HG02943 (cell line): ENCODE results near the gene HYAL3.

ENCODE experiments used
- ATAC-seq: cut with Tn5 transposase; IDR thresholded peaks from one replicate; pipeline ENCODE4 v1.9.1; 2021; ENCODE audit warnings: mild to moderate bottlenecking, low read depth, moderate library complexity; ENCODE audit not compliant: unreplicated experiment

Gene HYAL3, protein sequence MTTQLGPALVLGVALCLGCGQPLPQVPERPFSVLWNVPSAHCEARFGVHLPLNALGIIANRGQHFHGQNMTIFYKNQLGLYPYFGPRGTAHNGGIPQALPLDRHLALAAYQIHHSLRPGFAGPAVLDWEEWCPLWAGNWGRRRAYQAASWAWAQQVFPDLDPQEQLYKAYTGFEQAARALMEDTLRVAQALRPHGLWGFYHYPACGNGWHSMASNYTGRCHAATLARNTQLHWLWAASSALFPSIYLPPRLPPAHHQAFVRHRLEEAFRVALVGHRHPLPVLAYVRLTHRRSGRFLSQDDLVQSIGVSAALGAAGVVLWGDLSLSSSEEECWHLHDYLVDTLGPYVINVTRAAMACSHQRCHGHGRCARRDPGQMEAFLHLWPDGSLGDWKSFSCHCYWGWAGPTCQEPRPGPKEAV

DNA sequence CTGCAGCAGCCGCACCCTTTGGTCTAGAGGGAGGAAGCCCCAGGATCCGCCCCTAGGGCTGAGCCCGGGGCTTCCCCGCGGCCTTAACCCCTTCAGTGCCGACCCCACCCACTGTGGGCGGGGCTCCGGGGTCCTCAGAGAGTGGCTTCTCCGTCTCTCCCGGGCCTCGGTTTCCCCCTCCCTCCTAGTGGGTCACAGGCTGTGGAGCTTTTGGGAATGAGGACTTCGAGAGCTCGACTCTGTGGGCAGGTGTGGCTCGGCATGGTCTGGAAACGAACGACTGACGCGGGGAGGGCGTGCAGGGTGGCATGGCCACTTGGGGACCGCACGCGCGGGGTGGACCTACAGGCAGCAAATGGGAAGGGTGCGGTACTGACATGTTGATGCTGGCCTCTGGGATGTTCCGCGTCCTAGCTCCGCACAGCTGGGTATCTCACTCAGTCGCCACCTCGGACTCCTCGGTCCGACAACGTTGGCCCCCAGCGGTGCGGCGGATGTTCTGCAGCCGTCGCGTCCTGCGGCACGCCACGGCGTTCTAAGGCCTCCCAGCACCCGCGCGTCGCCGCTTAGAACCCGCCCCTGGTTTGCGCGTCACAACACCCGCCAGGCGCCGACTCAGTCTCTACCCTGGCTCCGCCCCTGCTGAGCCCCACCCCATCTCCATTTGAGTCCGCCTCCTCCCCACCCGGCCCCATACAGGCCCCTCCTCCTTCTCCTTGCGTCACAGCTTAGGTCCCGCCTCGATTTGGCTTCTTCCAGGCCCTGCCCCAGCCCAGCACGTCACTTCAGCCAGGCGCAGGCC, at the start of gene HYAL3, which contains the start of gene NAA80:
HYAL3 (minus strand) TSS at position 570 of the 802 bp plus-strand sequence. CDS start 3,803 bp downstream, outside the sequence.
NAA80 (minus strand) TSS at position 570 of the 802 bp plus-strand sequence. CDS start 1,942 bp downstream, outside the sequence.
- peak; percentile 75 for ATAC-seq

DNA sequence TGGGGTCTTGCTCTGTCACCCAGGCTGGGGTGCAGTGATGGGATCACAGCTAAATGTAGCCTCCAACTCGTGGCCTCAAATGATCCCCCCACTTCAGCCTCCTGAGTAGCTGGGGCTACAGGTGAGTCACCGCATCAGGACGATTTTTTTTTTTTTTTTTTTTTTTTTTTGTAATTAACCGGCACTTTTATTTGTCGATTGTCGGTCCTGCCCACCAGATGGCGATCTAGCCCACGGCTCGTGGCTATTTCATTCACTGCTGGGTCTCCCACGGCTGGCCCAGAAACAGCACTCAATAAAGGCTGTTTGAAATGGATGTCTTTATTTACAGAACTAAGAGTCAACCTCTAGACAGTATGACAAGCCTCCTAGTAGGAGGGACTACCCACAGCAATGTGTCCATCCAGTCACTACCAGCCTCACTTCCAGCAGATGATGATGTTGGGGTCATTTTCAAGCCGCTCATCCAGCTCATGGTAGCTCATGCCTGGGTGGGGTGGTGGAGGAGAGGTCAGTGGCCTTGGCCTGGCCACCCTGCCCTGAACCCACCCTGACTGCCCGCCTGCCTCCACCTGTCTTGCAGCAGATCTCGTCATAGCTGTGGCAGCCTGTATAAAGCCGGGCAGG, 48.1 kb upstream of the HYAL3 start:
- ATAC-seq, result no peak

DNA sequence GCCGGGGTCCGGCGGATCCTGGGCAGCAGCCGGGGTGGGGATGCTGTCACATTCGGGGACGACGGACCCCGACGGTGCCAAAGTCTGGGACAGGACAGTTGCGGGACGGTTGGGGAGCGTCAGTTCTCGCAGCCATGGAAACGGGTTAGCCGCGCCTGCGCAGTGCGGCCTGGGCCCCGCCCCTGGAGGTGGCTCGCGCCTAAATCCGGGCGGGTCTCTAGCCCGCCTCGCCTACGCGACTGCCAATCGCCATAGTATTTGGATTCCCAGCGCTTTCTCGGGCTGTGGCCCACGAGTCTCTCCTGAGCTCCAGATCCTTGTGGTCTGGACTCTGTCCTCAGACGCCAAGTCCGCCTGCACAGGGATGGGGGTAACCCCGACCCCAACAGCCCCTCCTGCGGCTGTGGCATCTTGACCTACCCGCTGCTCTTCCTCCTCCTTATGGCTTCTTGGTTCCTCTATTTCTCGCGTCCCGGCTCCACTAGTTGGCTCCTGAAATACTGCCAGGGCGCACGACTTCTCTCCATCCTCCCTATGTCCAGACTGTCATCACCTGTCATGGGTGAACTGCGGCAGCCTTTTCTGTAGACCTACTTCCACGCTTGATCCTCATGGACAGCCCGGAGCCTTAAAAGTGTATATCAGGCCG, 46.5 kb upstream of the HYAL3 start, which contains the start of gene ZMYND10:
ZMYND10 (minus strand) TSS at position 147 of the 649 bp plus-strand sequence. CDS start 153 bp downstream, outside the sequence.
- ATAC-seq, result no peak

DNA sequence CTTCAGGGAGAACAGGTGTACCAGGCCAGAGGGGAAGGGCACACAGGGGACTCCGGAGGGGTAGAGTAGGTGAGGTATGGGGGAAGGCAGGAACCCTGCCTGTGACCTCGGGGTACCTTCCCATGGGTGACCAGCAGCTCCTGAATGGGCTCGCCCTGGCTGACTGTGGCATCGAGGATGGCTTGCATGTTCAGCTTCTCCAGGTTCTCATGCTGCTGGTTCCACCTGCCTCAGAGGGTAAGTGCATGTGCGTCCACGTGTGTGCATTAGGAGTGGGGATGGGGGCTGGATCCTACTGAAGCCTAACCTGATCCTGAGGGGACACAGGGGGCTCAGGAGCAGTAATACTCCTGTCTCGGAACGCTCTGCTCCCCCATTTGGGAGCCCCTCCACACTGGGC, 45.8 kb upstream of the HYAL3 start:
- ATAC-seq, result no peak

DNA sequence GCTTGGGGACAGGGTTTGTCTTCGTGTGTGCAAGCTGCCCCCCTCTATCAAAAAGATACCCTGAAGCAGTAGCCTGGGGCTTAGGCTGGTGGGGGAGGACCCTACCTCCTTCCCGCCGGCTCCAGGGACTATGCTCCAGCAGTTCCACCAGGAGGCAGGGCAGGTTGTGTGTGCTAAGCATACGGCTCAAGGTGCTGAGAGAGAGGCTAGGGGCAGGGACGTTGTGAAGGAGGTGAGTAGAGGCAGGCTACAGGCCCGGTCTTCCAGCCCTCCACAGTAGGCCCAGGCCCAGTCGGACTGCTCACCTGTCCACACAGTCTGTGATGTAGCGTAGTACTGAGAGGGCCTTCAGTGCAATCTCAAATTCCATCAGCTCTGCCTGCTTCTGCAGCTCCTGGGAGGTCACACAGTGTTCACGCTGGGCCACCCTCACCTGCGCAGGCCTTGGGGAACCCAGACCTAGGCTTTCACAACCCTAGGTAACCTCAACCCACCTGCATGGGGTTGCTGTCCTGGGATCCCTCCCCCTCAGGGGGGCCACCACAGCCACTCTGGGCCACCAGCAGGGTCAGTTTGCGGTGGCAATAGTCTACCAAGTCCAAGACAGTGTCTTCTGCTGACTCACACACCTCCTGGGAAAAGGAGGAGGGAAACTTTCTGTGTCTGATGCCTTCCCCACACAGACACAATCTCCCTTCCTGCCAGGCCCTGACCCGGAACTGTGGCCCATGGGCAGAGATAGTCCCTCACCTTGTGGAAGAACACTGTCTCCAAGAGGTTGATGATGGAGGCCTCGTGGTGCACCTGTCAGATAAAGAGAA, 43.8 kb upstream of the HYAL3 start:
- no peak for ATAC-seq

DNA sequence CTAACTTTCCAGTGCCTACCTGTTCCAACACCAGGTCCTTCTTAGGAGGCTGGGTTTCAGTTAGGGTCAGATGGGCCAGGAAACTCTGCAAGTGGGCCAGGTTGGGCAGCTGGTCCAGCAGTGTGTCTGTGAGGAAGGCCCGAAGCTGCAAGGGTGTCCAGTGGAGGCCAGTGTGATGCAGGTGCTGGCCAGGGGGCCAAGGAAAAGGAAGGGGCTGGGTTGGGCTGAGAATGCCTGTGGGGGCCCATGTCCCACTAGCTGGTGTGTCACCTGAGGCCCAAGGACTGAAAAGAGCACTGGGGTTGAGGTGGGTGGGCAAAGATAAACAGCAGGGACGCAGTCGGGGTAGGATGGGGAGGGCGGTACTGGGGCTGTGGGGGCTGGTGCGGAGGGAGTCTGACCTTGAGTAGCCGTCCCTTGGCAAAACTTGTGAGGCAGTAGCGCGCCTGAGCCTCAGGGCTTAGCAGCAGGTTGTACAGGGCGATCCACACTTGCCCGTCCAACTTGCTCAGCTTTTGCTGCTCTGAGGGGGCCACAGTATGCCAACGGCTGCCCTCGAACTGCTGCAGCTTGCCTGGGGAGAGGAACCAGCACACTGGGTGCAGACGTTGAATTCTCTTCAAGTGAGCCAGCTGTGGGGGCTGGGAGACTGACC, 42.9 kb upstream of the HYAL3 start:
- no peak for ATAC-seq

DNA sequence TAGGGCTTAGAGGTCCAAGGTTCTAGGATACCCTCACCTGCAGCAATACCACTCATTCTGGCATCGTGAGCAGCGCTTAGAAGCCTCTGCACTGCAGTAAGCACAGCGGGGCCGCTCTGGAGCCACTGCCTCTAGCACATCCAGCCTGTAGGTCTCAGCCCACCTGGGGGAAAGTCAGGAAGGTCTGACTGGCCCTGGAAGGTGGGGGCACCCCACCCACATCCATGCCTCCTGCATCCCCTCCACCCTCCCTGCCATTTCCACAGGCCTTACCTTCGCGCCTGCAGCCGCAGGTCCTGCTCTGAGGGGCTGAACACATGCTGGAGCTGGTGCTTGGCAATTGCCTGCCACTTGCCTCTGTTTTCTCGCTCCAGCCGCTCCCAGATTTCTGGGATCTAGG, 42.3 kb upstream of the HYAL3 start:
- ATAC-seq, result no peak

DNA sequence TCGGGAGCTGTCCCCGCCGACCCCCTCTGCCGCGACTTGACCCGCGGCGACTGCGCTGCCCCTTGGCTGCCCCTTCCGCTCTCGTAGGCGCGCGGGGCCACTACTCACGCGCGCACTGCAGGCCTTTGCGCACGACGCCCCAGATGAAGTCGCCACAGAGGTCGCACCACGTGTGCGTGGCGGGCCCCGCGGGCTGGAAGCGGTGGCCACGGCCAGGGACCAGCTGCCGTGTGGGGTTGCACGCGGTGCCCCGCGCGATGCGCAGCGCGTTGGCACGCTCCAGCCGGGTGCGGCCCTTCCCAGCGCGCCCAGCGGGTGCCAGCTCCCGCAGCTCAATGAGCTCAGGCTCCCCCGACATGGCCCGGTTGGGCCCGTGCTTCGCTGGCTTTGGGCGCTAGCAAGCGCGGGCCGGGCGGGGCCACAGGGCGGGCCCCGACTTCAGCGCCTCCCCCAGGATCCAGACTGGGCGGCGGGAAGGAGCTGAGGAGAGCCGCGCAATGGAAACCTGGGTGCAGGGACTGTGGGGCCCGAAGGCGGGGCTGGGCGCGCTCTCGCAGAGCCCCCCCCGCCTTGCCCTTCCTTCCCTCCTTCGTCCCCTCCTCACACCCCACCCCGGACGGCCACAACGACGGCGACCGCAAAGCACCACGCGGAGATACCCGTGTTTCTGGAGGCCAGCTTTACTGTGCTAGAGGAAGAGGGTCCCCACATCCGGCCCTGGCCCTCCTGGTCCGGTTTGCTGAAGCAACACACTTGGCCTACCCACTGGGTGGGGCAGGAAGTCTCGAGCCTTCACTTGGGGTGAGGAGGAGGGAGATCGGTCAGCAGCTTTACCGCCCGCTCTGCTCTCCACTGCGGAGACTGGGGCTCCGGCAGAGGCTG, 41.5 kb upstream of the HYAL3 start, which contains the start of gene RASSF1:
RASSF1 (minus strand) TSS at position 389 of the 882 bp plus-strand sequence; CDS start at position 358, 31 bp downstream.
- no peak for ATAC-seq

DNA sequence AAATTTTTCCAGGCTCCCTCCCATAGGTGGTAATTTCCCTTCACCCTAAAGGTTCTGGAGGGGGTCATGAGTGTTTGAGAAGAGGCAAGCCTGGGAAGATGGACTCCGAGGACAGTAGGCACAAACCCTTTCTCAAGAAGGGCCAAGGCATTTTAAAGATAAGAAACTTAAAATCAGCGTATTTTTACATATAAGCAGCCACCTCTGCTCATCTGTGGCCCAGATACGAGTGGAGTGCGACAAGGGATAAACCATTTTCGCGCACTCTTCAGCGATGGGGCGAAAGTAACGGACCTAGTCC, 40.9 kb upstream of the HYAL3 start:
- no peak for ATAC-seq

DNA sequence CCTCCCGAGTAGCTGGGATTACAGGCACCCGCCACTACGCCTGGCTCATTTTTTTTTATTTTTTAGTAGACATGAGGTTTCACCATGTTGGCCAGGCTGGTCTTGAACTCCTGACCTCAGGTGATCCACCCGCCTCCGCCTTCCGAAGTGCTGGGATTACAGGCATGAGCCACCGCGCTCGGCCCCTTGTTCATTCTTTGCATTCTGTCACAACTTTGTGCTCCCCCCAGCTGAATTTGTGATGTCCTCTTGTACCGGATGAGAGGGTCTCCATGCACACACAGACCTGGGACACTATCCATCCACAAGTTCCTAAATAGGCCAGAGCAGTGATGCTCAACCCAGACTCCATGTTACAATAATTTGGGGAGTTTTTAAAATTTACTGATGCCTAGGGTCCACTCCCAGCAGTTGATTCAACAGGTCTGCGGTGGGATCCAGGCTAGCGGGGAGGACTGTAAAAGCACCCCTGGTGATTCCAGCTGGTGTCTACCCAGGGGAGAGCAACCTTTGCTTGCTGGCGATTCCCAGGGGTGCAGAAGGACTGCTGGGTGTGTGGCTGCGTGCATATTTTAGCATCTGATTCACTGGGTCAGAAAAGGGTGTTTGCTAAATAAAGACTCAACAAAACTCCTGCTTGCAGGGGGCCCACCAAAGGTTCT, 40.4 kb upstream of the HYAL3 start:
- no peak for ATAC-seq

DNA sequence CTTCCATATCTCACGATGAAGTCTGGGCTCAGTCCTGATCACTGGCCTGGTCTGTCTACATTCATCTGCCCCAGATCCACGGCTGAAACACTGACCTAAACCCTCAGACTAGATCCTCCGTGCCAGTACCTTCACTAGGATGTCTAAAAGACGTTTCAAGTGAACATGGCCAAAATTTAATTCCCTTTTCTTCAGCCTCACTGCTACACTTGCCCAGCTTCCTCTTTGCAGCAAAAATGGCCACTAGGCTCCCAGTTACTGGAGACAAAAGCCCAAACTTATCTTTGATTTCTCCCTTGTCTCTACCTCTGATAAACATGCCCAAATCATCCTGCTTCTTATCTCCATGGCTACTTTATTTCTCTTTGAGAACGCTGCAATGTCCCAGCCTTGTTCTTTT, 39.8 kb upstream of the HYAL3 start:
- ATAC-seq, result no peak

DNA sequence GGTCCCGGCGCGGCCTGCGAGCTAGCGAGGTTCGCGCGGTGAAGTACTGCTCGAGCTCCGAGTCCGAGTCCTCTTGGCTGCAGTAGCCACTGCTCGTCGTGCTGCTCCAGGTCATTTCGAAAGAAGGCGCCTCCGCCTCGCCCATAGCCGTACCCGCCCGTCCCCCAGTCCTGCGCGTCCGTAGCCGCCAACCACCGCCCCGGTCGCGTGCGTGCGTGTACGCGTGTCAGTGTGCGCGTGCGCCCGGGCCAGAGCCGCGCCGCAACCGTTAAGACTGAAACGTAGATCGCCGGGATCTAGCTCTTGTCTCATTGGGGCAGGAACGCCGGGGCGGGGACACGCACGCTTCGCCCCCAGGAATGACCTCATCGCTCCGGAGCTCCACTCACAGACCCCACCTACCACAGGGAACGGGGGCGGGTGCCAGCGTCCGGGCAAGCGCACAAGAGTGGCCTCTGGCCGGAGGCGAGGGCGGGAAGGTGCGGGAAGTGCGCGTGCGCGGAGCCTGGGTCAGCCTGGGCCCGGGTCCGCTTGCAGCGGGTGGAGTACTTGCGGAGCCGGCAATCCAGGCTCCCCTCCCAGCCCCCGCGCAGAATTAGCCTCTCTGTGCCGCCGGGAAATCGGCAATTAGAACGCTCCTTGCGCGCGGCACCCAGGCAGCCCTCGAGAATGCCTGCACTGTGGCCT, 38.1 kb upstream of the HYAL3 start:
- peak; percentile 72 for ATAC-seq

DNA sequence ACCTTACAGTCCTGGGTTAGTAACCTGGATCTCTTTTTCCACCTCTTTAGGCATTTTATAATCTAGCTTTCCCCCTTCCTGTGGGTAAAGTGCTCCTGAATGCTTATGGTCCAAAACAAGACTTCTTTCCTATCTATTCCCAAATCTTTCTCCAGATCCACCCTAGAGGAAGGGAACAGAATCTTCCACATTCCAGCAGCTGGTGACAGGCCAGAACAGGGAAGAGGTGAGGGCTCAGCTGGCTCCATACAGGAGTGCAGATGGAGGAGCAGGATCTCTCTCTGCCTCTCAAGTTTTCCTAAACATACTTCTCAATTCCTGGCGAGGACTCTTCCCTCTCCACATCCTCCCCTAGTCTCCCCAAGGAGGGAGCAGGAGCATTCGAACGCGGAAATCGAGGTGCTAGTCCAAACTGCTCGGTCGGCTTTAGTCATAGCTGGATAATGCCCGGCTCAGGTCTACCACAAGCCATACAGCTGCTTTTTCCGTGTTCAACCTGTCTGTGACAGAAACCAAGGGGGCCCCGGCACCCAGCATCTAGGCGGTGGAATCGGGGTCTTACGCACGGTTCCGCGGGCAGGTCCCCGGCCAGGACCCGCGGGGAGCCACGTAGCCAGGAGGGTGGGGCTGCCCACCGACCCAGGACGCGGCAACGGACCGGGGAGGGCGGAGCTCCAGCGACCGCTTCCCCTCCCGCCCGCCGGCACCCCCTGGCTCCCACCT, 37.4 kb upstream of the HYAL3 start:
- ATAC-seq, result peak; percentile 31

DNA sequence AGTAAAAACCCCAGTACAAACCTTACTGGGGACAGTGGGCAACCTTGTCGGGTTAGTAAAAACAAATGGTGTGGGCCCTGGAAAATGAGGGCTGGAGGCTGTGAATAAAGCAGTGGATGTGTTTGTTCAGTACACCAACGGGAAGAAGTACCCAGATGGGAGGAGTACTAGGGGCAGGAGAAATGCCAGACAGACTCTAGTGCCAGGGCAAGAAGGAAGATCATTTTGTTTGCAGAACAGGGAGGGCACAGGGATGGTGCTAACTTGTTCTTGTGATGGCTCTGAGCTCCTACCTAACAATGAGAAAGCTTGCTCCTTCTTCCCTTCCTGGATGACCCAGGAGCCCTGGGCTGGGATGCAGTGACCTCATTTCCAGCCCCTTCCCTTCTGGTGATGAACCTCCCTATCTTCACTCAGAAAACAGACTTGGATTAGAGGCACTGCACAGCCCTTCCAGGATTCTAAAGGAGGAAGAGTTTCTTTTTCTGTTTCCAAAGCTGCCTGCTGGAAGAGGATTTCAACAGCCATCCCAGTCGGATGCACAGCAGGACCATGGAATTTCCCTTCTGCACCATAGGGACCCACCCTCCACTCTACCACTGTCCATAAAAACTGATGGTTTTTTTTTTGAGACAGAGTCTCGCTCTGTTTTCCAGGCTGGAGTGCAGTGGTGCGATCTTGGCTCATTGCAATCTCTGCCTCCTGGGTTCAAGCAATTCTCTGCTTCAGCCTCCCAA, 35.3 kb upstream of the HYAL3 start:
- ATAC-seq, result no peak

DNA sequence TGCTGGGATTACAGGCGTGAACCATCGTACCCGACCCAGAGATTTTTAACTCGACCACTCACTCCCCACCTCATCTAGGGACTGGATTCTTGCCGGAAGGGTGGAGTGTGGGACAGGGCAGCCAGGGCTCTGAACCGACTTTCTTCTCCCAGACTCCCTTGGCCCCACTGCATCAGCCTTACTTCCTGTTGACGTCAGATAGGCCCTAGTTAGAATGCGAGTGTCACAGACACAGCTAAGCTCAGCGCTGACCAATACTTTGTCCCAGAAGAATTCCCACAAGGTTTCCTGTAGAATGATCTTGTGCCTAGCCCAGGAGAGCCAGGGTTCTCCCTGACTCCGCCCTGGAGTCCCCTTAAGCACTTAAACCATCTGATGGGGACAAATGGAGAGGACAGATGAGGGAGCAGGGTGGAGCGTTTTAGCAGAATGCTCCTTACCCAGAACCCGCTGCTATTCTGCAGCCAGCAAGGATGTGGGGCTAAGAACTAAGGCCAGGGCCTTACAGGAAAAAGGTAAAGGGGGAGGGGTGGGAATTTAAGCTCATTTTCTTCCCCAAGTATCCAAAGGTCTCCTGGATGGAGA, 34.6 kb upstream of the HYAL3 start:
- ATAC-seq, result no peak
